Smooth muscle cell (in vitro differentiated cells): ENCODE results near the gene RTN4RL1. TPM values are rescaled to one million over a fixed set of nuclear protein-coding genes. Genes with fewer than 3 reads are reported as not detected.

Experiments
- DNase-seq: peaks from one replicate; lab custom pipeline; 2025; ENCODE audit not compliant: unreplicated experiment; lab: John Stamatoyannopoulos, UW
- H2AFZ ChIP-seq: fragments of 200-600 bp; sonication (generic); 2 replicates; pipeline ENCODE4 v1.6.0; 2016; ENCODE audit warnings: antibody characterized with exemption, low read depth, mild to moderate bottlenecking
- H3F3A ChIP-seq: fragments of 200-600 bp; sonication (generic); 2 replicates; pipeline ENCODE4 v1.6.0; 2017; ENCODE audit warnings: antibody characterized with exemption, low read depth
- H3K27ac ChIP-seq: fragments of 200-600 bp; sonication (generic); 2 replicates; pipeline ENCODE4 v1.5.1; 2016; ENCODE audit warnings: low read depth, mild to moderate bottlenecking
- H3K27me3 ChIP-seq: fragments of 200-600 bp; sonication (generic); 2 replicates; pipeline ENCODE4 v1.6.1; 2016; ENCODE audit warnings: low read depth, mild to moderate bottlenecking
- H3K36me3 ChIP-seq: fragments of 200-600 bp; sonication (generic); 2 replicates; pipeline ENCODE4 v1.5.1; 2016; ENCODE audit warnings: low read depth
- H3K4me1 ChIP-seq: fragments of 200-600 bp; sonication (generic); 2 replicates; pipeline ENCODE4 v1.5.1; 2016; ENCODE audit warnings: low read depth
- H3K4me2 ChIP-seq: fragments of 200-600 bp; sonication (generic); 2 replicates; pipeline ENCODE4 v1.6.0; 2016; ENCODE audit warnings: mild to moderate bottlenecking
- H3K4me3 ChIP-seq: fragments of 200-600 bp; sonication (generic); 2 replicates; pipeline ENCODE4 v1.5.1; 2016; ENCODE audit warnings: mild to moderate bottlenecking
- H3K79me2 ChIP-seq: fragments of 200-600 bp; sonication (generic); 2 replicates; pipeline ENCODE4 v1.6.0; 2016; ENCODE audit warnings: low read depth, mild to moderate bottlenecking
- H3K9ac ChIP-seq: fragments of 200-600 bp; sonication (generic); 2 replicates; pipeline ENCODE4 v1.6.0; 2016; ENCODE audit warnings: low read depth
- H3K9me3 ChIP-seq: fragments of 200-600 bp; sonication (generic); replicated peaks from 2 replicates; pipeline ENCODE4 v1.5.1; 2016; ENCODE audit warnings: low read depth
- H4K20me1 ChIP-seq: fragments of 200-600 bp; sonication (generic); 2 replicates; pipeline ENCODE4 v1.6.0; 2016; ENCODE audit warnings: low read depth
- WGBS: methylation state at CpG from one replicate; pipeline ENCODE4 v1.1.7; 2016; ENCODE audit warnings: low lambda C conversion rate; 5-methylcytosine and 5-hydroxymethylcytosine counted together
- polyA plus RNA-seq: library from polyadenylated mRNA; unstranded; fragments of >200 nt; fragmentation: Nextera tagmentation; extraction: Ambion mirVana; gene quantifications from 2 replicates; pipeline ENCODE4 v1.2.1, GENCODE V29; 2016
- total RNA-seq: library from RNA; depleted of rRNA; stranded (reverse); fragments of >200 nt; gene quantifications from 2 replicates; pipeline ENCODE4 v1.2.3, GENCODE V29; 2014
- TF ChIP-seq, protein P1 (sequence below): fragments of 200-600 bp; sonication (generic); IDR thresholded peaks from 2 replicates; pipeline ENCODE4 v1.5.1; 2017; ENCODE audit warnings: borderline replicate concordance, mild to moderate bottlenecking, antibody characterized with exemption; ENCODE audit not compliant: insufficient read depth, poor library complexity, severe bottlenecking

Gene RTN4RL1
- total and polyA plus RNA-seq, 2 experiments from 2014 or later: not detected

DNA sequence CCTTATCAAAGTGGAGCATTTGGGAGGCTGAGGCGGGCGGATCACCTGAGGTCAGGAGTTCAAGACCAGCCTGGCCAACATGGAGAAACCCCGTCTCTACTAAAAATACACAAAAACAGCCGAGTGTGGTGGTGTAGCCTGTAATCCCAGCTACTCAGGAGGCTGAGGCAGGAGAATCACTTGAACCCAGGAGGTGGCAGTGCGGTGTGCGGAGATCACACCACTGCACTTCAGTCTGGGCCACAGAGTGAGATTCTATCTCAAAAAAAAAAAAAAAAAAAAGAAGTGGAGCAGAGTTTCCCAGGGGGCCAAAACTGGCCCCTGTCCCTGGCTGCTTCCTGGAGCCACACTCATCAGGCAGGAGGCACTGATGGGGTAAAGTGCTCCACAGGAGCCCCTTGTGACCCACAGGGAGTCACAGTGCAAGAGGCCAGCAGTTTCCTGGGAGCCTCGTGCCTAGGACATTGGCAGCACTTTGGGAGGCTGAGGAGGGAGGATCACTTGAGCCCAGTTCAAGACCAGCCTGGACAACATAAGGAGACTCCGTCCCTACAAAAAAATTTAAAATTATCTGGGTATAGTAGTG, 44.4 kb downstream of the RTN4RL1 start:
- peaks cover 28% of the 10 kb centered on the region for H3K27me3 ChIP-seq
- H2AFZ ChIP-seq: no peak overlapping the region
- no peak overlapping the region for H3K27ac ChIP-seq
- no peak overlapping the region for H3K4me2 ChIP-seq
- DNase-seq: no peak
- H3F3A ChIP-seq: no peaks in the 10 kb centered on the region
- no peaks in the 10 kb centered on the region for H3K79me2 ChIP-seq
- H3K9ac ChIP-seq: no peak overlapping the region
- H3K4me1 ChIP-seq: no peaks in the 10 kb centered on the region
- no peak overlapping the region for H3K4me3 ChIP-seq
- H4K20me1 ChIP-seq: no peaks in the 10 kb centered on the region
- H3K36me3 ChIP-seq: no peaks in the 10 kb centered on the region
- 95% methylated on average over 8 of the region's 8 CpGs for WGBS
- TF ChIP-seq, protein P1, sequence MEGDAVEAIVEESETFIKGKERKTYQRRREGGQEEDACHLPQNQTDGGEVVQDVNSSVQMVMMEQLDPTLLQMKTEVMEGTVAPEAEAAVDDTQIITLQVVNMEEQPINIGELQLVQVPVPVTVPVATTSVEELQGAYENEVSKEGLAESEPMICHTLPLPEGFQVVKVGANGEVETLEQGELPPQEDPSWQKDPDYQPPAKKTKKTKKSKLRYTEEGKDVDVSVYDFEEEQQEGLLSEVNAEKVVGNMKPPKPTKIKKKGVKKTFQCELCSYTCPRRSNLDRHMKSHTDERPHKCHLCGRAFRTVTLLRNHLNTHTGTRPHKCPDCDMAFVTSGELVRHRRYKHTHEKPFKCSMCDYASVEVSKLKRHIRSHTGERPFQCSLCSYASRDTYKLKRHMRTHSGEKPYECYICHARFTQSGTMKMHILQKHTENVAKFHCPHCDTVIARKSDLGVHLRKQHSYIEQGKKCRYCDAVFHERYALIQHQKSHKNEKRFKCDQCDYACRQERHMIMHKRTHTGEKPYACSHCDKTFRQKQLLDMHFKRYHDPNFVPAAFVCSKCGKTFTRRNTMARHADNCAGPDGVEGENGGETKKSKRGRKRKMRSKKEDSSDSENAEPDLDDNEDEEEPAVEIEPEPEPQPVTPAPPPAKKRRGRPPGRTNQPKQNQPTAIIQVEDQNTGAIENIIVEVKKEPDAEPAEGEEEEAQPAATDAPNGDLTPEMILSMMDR: no peak
- no peaks in the 10 kb centered on the region for H3K9me3 ChIP-seq

DNA sequence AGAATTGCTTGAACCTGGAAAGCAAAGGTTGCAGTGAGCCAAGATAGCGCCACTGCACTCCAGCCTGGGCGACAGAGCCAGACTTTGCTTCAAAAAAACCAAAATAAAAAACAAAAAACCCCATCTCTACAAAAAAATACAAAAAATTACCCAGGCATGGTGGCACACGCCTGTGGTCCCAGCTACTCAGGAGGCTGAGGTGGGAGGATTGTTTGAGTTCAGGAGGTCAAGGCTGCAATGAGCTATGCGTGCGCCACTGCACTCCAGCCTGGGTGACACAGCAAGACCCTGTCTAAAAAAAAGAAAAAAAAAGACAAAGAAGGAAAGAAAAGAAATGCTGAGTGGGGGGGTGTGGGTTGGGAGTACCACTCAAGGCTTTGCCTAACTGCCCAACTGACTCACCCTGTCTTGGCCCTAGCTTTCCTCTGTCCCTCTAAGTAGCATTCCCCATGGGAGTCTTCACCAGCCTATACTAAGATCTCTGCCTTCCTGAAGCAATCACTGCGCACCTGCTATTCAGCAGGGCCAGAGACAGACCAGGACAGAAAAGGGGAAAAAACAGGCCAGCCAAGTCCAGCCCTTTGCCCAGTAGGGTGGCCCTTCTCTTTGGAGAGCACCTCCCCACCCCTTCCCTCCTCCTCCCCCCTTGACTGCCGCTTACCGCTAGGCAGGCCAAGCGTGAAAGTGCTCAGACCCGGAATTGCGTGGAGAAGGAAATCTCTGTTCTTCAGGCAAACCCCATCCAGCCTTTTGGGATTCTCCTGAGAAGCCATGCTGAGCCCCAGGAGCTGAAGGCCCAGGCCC, 45.8 kb downstream of the RTN4RL1 start:
- no peaks in the 10 kb centered on the region for H3K79me2 ChIP-seq
- TF ChIP-seq, protein P1: no peak

DNA sequence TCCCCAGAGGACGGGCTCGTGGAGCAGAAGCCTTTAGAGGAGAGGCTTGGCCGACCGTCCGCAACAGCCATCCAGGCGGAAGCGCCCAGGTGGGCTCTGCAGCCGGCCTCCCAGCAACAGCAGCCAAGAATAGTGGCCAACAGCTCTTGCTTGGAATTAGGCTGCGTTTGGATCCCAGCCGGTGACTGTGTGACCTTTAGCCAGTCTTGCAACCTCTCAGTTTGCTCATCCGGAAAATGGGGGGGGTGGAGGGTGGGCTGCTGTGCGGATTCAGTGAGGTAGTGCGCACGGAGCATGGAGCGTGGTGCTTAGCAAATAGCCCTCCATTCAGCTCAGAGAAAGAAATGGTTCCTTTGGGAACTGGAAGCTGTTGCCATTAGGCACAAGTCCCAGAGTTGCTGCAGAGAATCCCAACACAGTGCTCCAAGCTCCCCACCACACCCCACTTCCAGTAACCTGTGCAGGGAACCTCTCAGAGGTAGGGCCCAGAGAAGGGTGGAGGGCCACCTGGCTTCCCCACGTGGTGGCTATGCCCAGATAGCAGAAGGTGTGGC, 46.7 kb downstream of the RTN4RL1 start:
- WGBS: 87% methylated on average over 16 of the region's 16 CpGs
- TF ChIP-seq, protein P1: no peak
- Histone ChIP-seq H3K27me3 (peaks cover 29% of the 10 kb centered on the region), H3K4me3 (no peak overlapping the region), H3K9ac (no peak overlapping the region), H4K20me1 (no peaks in the 10 kb centered on the region), H3F3A (no peaks in the 10 kb centered on the region), H3K27ac (no peak overlapping the region), H3K36me3 (no peaks in the 10 kb centered on the region), H3K4me2 (no peak overlapping the region), H3K79me2 (no peaks in the 10 kb centered on the region), H3K9me3 (no peaks in the 10 kb centered on the region), H2AFZ (no peak overlapping the region), H3K4me1 (no peaks in the 10 kb centered on the region)
- no peak for DNase-seq

More for the DNA sequence above, 45.8 kb downstream of the RTN4RL1 start:
- Histone ChIP-seq H3K4me3 (no peak overlapping the region), H3K27ac (no peak overlapping the region), H4K20me1 (no peaks in the 10 kb centered on the region), H2AFZ (no peak overlapping the region), H3K9me3 (no peaks in the 10 kb centered on the region), H3K9ac (no peak overlapping the region), H3K4me1 (no peaks in the 10 kb centered on the region), H3K27me3 (peaks cover 29% of the 10 kb centered on the region), H3K4me2 (no peak overlapping the region), H3K36me3 (no peaks in the 10 kb centered on the region), H3F3A (no peaks in the 10 kb centered on the region)
- no peak for DNase-seq
- WGBS: 91% methylated on average over 11 of the region's 11 CpGs
